PC-3 (cell line): ENCODE data around the gene FBXW2.

Experiments used
- EZH2 ChIP-seq: fragments of 300-600 bp; sonication (generic); IDR thresholded peaks from one replicate; pipeline ENCODE4 v1.6.1; 2017; ENCODE audit warnings: antibody characterized with exemption, mild to moderate bottlenecking, low read length; ENCODE audit not compliant: unreplicated experiment
- TF ChIP-seq, protein P1 (sequence below): fragments of 300-600 bp; sonication (generic); conservative IDR thresholded peaks from 2 replicates; pipeline ENCODE4 v1.5.1; 2017; ENCODE audit warnings: antibody characterized with exemption, low read depth, mild to moderate bottlenecking, low read length

DNA sequence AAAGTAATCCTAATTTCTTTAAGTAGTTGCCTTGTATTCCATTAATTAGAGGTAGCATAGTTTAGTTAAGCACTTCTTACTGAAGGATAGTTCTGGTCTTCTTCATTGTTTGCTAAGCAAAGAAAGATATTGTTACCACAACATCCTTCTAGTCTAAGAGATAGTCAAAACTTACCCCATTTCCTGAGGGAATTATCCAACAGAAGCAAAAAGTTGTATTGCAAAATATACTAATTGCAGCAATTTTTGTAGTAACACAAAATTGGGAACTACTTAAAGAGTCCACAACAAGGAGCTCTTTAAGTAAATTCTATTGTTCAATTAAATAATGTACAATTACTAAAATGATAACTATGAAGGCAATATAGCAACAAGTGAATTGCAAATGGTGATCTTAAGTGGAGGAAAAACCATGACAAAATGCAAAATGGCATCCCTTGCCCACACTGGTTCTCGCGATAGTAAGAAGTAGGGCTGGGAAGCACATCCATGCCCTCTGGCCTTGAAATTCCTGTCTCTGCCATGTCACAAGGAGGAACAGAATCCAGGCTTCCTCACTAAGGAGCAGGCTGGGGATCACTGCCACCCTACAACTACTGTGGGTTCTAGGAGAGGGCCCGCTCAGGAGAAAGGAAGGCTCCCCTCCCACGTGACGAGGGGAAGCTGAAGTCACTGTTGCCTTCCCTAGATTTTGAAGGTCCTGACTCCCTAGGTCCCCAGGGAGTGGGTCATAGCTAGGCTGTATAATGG is 55.6 kb downstream of the FBXW2 start:
- TF ChIP-seq, protein P1, sequence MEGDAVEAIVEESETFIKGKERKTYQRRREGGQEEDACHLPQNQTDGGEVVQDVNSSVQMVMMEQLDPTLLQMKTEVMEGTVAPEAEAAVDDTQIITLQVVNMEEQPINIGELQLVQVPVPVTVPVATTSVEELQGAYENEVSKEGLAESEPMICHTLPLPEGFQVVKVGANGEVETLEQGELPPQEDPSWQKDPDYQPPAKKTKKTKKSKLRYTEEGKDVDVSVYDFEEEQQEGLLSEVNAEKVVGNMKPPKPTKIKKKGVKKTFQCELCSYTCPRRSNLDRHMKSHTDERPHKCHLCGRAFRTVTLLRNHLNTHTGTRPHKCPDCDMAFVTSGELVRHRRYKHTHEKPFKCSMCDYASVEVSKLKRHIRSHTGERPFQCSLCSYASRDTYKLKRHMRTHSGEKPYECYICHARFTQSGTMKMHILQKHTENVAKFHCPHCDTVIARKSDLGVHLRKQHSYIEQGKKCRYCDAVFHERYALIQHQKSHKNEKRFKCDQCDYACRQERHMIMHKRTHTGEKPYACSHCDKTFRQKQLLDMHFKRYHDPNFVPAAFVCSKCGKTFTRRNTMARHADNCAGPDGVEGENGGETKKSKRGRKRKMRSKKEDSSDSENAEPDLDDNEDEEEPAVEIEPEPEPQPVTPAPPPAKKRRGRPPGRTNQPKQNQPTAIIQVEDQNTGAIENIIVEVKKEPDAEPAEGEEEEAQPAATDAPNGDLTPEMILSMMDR: no peak
- TF ChIP-seq EZH2: no peak
